ENCODE measurements around the gene C16orf78.

GRCh38 chr16:49362230-49362629, 11.4 kb upstream of the C16orf78 start:
- TF ChIP-seq POLR2A (IDR thresholded peaks at IDR 0.05) = no peak
- TF ChIP-seq CTCF (IDR thresholded peaks at IDR 0.05) = no peak
